ENCODE data around the gene PRUNE1. TPM values are rescaled to one million over a fixed set of nuclear protein-coding genes. Genes with fewer than 3 reads are reported as not detected.

PRUNE1 gene
- polyA plus RNA-seq, 1 donor from 2014 or later = 32.2 TPM

GRCh38 chr1:151002611-151003010, 5.6 kb upstream of the PRUNE1 start:
- H3K36me3 ChIP-seq (ENCODE audit: insufficient read depth, low read length) = no peaks in the 10 kb centered on the region
- H3F3A ChIP-seq (ENCODE audit: insufficient read depth, low read length, poor library complexity, severe bottlenecking) = no peaks in the 10 kb centered on the region
- no peaks in the 10 kb centered on the region for H4K20me1 ChIP-seq (ENCODE audit: insufficient read depth)
- peaks cover 27% of the 10 kb centered on the region for H3K79me2 ChIP-seq (replicated peaks; ENCODE audit: insufficient read depth, low read length)
- TF ChIP-seq CTCF (IDR thresholded peaks at IDR 0.05; ENCODE audit: poor library complexity, severe bottlenecking) = no peak
- TF ChIP-seq EP300 (conservative IDR thresholded peaks at IDR 0.05; ENCODE audit: poor library complexity, severe bottlenecking) = no peak
- TF ChIP-seq MXI1 (conservative IDR thresholded peaks at IDR 0.05; ENCODE audit: poor library complexity, severe bottlenecking) = no peak
- no peak for TF ChIP-seq REST (IDR thresholded peaks at IDR 0.05; ENCODE audit: borderline replicate concordance)
- TF ChIP-seq RAD21 (conservative IDR thresholded peaks at IDR 0.05) = no peak
- TF ChIP-seq EZH2 (IDR thresholded peaks at IDR 0.05; ENCODE audit: borderline replicate concordance, insufficient read depth, low read length, poor library complexity, severe bottlenecking) = no peak
- no peak for TF ChIP-seq SMC3 (conservative IDR thresholded peaks at IDR 0.05; ENCODE audit: poor library complexity)
- TF ChIP-seq TAF1 (IDR thresholded peaks at IDR 0.05; ENCODE audit: low read depth) = no peak
- no peak for TF ChIP-seq POLR2AphosphoS5 (IDR thresholded peaks at IDR 0.05)
- H2AFZ ChIP-seq (ENCODE audit: low read depth, low read length) = no peak overlapping the region
- no peaks in the 10 kb centered on the region for H3K27me3 ChIP-seq (ENCODE audit: insufficient read depth, low read depth, low read length)
- H3K9ac ChIP-seq (ENCODE audit: low read length) = no peak overlapping the region
- no peaks in the 10 kb centered on the region for H3K9me2 ChIP-seq (ENCODE audit: insufficient read depth, low read length)
- no peak overlapping the region for H3K27ac ChIP-seq (ENCODE audit: low read length)
- H3K4me3 ChIP-seq (ENCODE audit: low read length) = peak overlapping the region; percentile 49
- H3K9me3 ChIP-seq (ENCODE audit: low read length) = no peaks in the 10 kb centered on the region
- H3K4me2 ChIP-seq (ENCODE audit: low read length) = peak overlapping the region; percentile 51

GRCh38 chr1:151003180-151003579, 5.1 kb upstream of the PRUNE1 start:
- Histone ChIP-seq H3K36me3 (ENCODE audit: insufficient read depth, low read length) (no peaks in the 10 kb centered on the region), H3K4me2 (ENCODE audit: low read length) (peak overlapping the region; percentile 51), H3K9me3 (ENCODE audit: low read length) (no peaks in the 10 kb centered on the region), H3K9ac (ENCODE audit: low read length) (no peak overlapping the region), H3K79me2 (replicated peaks; ENCODE audit: insufficient read depth, low read length) (peaks cover 27% of the 10 kb centered on the region), H3F3A (ENCODE audit: insufficient read depth, low read length, poor library complexity, severe bottlenecking) (no peaks in the 10 kb centered on the region), H3K27me3 (ENCODE audit: insufficient read depth, low read depth, low read length) (no peaks in the 10 kb centered on the region), H3K4me3 (ENCODE audit: low read length) (peak overlapping the region; percentile 49), H4K20me1 (ENCODE audit: insufficient read depth) (no peaks in the 10 kb centered on the region), H3K9me2 (ENCODE audit: insufficient read depth, low read length) (no peaks in the 10 kb centered on the region), H2AFZ (ENCODE audit: low read depth, low read length) (no peak overlapping the region), H3K27ac (ENCODE audit: low read length) (no peak overlapping the region)
- TF ChIP-seq SMC3 (conservative IDR thresholded peaks at IDR 0.05; ENCODE audit: poor library complexity) = no peak
- TF ChIP-seq MXI1 (conservative IDR thresholded peaks at IDR 0.05; ENCODE audit: poor library complexity, severe bottlenecking) = no peak
- no peak for TF ChIP-seq CTCF (IDR thresholded peaks at IDR 0.05; ENCODE audit: poor library complexity, severe bottlenecking)

Measured in neural cell (in vitro differentiated cells).